ENCODE results near the gene CCDC93.

DNA sequence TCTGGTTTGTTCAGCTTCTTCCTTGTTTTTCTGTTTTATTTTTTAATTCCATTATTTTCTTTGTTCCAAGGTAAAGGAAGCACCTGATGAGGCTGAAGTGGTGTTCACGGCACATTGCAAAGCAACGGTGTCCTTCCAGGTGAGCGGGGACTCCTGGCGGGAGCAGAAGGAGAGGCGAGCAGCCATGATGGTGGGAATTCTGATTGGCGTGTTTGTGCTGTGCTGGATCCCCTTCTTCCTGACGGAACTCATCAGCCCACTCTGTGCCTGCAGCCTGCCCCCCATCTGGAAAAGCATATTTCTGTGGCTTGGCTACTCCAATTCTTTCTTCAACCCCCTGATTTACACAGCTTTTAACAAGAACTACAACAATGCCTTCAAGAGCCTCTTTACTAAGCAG lies 110.9 kb downstream of the CCDC93 start:
- TF ChIP-seq, protein P1, sequence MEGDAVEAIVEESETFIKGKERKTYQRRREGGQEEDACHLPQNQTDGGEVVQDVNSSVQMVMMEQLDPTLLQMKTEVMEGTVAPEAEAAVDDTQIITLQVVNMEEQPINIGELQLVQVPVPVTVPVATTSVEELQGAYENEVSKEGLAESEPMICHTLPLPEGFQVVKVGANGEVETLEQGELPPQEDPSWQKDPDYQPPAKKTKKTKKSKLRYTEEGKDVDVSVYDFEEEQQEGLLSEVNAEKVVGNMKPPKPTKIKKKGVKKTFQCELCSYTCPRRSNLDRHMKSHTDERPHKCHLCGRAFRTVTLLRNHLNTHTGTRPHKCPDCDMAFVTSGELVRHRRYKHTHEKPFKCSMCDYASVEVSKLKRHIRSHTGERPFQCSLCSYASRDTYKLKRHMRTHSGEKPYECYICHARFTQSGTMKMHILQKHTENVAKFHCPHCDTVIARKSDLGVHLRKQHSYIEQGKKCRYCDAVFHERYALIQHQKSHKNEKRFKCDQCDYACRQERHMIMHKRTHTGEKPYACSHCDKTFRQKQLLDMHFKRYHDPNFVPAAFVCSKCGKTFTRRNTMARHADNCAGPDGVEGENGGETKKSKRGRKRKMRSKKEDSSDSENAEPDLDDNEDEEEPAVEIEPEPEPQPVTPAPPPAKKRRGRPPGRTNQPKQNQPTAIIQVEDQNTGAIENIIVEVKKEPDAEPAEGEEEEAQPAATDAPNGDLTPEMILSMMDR (optimal IDR thresholded peaks at IDR 0.05 in 1 of 3, IDR thresholded peaks at IDR 0.05 in 1 of 3, conservative IDR thresholded peaks at IDR 0.05 in 1 of 3; ENCODE audit: extremely low read depth in 1 of 3, insufficient read depth in 2 of 3, low read length in 3 of 3) = no peak
- TF ChIP-seq EZH2 (IDR thresholded peaks at IDR 0.05; ENCODE audit: low read length) = no peak
